H1 (cell line): Measurements from ENCODE around the gene VPS13D.

Source experiments
- CHD2 ChIP-seq: IDR thresholded peaks from 2 replicates; pipeline ENCODE4 v1.6.1; 2012; ENCODE audit warnings: low read length, improper control_type of control experiment
- EZH2 ChIP-seq: fragments of 200-600 bp; sonication (generic); IDR thresholded peaks from 2 replicates; pipeline ENCODE4 v1.7.1; 2012; ENCODE audit warnings: low read depth, mild to moderate bottlenecking, moderate library complexity, low read length, inconsistent platforms; ENCODE audit not compliant: severe bottlenecking
- FOSL1 ChIP-seq: IDR thresholded peaks from 2 replicates; pipeline ENCODE4 v1.6.1; 2011; ENCODE audit warnings: mild to moderate bottlenecking, low read depth, low read length, moderate library complexity; ENCODE audit not compliant: insufficient read depth
- JUN ChIP-seq: IDR thresholded peaks from 2 replicates; pipeline ENCODE4 v1.6.1; 2011; ENCODE audit warnings: low read depth, mild to moderate bottlenecking, improper control_type of control experiment, low read length
- KDM1A ChIP-seq: fragments of 200-600, 300-600 bp; sonication (generic); IDR thresholded peaks from 2 replicates; pipeline ENCODE4 v1.7.1; 2016; ENCODE audit warnings: mild to moderate bottlenecking, low read length, borderline replicate concordance
- POLR2A ChIP-seq, 2 experiments: IDR thresholded peaks; 1 replicate in 1 of 2; 2 replicates in 1 of 2; pipeline ENCODE4 v1.6.1; 2011; ENCODE audit warnings: low read depth in 2 of 2, low read length in 2 of 2, mild to moderate bottlenecking in 2 of 2; ENCODE audit errors: control extremely low read depth in 1 of 2
- RAD21 ChIP-seq, 2 experiments: IDR thresholded peaks in 1 of 2; conservative IDR thresholded peaks in 1 of 2; 2 replicates each; pipeline ENCODE4 v1.6.1; 2011; ENCODE audit warnings: low read depth in 2 of 2, low read length in 2 of 2, improper control_type of control experiment in 1 of 2, inconsistent platforms in 1 of 2, mild to moderate bottlenecking in 1 of 2, moderate library complexity in 1 of 2
- RNF2 ChIP-seq: fragments of 200-900, 300-1000 bp; sonication (generic); IDR thresholded peaks from 2 replicates; pipeline ENCODE4 v1.7.1; 2016; ENCODE audit warnings: borderline replicate concordance, low read depth, mild to moderate bottlenecking, antibody characterized with exemption, low read length; ENCODE audit not compliant: poor library complexity, severe bottlenecking; ENCODE audit errors: missing control alignments
- SP1 ChIP-seq: IDR thresholded peaks from 2 replicates; pipeline ENCODE4 v1.6.1; 2011; ENCODE audit warnings: low read depth, low read length
- YY1 ChIP-seq: IDR thresholded peaks from 2 replicates; pipeline ENCODE4 v1.6.1; 2011; ENCODE audit warnings: low read depth, mild to moderate bottlenecking, low read length
- ZNF274 ChIP-seq: IDR thresholded peaks from 2 replicates; pipeline ENCODE4 v1.7.0; 2012; ENCODE audit warnings: low read length, borderline replicate concordance; ENCODE audit errors: extremely low read depth
- TF ChIP-seq, protein P1 (sequence below), 3 experiments: IDR thresholded peaks; 1 replicate in 2 of 3; 2 replicates in 1 of 3; pipeline versions ENCODE4 v1.5.1 to v1.6.1; 2011; ENCODE audit warnings: low read length in 3 of 3, mild to moderate bottlenecking in 3 of 3, inconsistent platforms in 2 of 3, low read depth in 1 of 3, moderate library complexity in 1 of 3; ENCODE audit not compliant: insufficient read depth in 1 of 3; ENCODE audit errors: control extremely low read depth in 1 of 3
- TF ChIP-seq, protein P2 (sequence below): IDR thresholded peaks from 2 replicates; pipeline ENCODE4 v1.6.1; 2012; ENCODE audit warnings: inconsistent platforms

DNA sequence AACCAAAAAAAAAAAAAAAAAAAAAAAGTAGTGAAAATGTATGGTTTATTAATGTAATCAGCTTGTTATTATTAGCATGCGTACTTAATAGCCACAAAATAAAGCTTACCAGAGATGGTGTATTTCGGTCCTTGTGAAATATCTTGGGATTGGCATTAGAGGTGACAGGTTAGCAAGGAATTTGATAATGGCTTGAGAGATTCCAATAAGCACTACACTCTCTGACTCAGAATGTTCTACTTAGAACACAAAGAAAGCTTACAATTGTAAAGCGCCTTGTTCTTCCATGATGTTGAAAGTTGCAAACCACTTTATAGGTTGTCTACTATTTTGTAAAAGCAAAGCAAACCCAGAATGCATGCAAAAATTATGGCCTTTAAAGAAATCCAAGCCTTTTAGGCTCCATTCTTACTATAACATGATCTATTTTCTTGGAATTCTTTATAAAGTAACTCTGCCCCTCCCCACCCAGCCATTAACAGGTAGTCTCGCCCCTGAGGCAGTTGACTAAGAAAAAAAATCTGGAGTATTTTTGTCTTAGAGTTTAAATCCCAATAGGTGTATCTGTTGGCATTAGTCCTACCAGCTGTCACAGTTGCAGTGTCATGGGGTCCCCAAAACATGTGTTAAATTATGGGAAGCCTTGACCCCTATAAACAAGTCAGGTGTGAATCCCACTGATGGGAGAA is 259.0 kb downstream of the VPS13D start:
- TF ChIP-seq, protein P1, sequence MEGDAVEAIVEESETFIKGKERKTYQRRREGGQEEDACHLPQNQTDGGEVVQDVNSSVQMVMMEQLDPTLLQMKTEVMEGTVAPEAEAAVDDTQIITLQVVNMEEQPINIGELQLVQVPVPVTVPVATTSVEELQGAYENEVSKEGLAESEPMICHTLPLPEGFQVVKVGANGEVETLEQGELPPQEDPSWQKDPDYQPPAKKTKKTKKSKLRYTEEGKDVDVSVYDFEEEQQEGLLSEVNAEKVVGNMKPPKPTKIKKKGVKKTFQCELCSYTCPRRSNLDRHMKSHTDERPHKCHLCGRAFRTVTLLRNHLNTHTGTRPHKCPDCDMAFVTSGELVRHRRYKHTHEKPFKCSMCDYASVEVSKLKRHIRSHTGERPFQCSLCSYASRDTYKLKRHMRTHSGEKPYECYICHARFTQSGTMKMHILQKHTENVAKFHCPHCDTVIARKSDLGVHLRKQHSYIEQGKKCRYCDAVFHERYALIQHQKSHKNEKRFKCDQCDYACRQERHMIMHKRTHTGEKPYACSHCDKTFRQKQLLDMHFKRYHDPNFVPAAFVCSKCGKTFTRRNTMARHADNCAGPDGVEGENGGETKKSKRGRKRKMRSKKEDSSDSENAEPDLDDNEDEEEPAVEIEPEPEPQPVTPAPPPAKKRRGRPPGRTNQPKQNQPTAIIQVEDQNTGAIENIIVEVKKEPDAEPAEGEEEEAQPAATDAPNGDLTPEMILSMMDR (IDR thresholded peaks at IDR 0.05; ENCODE audit: control extremely low read depth in 1 of 3, insufficient read depth in 1 of 3, low read depth in 1 of 3, low read length in 3 of 3): no peak
- TF ChIP-seq RAD21 (IDR thresholded peaks at IDR 0.05 in 1 of 2, conservative IDR thresholded peaks at IDR 0.05 in 1 of 2; ENCODE audit: low read depth in 2 of 2, low read length in 2 of 2) (no peak), YY1 (no peak), KDM1A (no peak), RNF2 (no peak), EZH2 (no peak), POLR2A (IDR thresholded peaks at IDR 0.05; ENCODE audit: control extremely low read depth in 1 of 2, low read depth in 2 of 2, low read length in 2 of 2) (no peak), CHD2 (no peak), FOSL1 (no peak), SP1 (no peak), ZNF274 (no peak), JUN (no peak)
- TF ChIP-seq, protein P2, sequence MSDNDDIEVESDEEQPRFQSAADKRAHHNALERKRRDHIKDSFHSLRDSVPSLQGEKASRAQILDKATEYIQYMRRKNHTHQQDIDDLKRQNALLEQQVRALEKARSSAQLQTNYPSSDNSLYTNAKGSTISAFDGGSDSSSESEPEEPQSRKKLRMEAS: no peak
